ENCODE measurements around the gene PWWP2B. TPM values are rescaled to one million over a fixed set of nuclear protein-coding genes. Genes with fewer than 3 reads are reported as not detected.
A peak's percentile ranks its signal among the peaks of the same experiment; 100 is the strongest.

The PWWP2B gene
- total and polyA plus RNA-seq, 2 experiments from 2014 or later = 11.8 to 35.7 TPM

DNA sequence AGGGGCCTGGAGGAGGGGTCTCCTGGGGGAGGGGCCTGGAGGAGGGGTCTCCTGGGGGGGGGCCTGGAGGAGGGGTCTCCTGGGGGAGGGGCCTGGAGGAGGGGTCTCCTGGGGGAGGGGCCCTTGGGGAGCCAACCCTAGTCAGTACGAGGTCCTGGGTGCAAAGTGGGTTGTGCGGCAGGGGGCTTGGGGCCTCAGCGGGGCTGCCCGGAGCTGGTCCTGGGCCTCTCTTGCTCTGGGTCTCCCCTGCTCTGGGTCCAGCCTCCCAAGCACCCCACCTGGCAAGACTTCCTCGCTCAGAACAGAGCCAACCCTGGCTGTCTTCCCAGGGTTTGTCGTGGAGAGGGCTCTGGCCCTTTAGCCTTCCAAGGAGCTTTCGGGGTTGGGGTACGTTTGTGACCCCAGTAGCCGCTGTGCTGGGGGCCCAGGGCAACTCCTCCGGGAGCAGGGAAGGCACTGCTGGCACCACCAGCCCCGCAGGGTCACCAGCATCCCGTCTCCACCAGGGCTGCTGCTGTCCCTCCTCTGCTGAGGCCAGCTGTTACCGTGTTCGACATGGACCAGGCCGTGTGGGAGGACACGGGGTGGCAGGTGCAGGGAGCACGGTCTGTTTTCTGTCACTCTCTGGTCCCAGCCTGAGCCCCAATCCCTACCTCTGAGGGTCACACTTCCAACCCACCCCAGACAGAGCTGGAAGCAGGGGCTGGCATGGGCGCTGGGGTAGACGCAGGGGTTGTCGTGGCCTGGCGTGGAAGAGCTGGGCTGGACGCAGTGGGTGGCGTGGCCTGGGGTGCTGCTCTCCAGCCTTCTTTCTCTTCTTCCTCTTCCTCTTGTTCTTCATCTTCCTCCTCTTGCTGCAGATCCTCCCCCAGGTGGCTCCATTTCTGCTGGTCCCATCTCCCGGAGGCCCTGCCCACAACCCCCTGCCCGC lies 22.8 kb downstream of the PWWP2B start:
- peaks cover 37% of the 10 kb centered on the region for H3K4me1 ChIP-seq (ENCODE audit: low read depth)
- TF ChIP-seq, protein P1, sequence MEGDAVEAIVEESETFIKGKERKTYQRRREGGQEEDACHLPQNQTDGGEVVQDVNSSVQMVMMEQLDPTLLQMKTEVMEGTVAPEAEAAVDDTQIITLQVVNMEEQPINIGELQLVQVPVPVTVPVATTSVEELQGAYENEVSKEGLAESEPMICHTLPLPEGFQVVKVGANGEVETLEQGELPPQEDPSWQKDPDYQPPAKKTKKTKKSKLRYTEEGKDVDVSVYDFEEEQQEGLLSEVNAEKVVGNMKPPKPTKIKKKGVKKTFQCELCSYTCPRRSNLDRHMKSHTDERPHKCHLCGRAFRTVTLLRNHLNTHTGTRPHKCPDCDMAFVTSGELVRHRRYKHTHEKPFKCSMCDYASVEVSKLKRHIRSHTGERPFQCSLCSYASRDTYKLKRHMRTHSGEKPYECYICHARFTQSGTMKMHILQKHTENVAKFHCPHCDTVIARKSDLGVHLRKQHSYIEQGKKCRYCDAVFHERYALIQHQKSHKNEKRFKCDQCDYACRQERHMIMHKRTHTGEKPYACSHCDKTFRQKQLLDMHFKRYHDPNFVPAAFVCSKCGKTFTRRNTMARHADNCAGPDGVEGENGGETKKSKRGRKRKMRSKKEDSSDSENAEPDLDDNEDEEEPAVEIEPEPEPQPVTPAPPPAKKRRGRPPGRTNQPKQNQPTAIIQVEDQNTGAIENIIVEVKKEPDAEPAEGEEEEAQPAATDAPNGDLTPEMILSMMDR (IDR thresholded peaks at IDR 0.05; ENCODE audit: low read depth, low read length) = no peak

DNA sequence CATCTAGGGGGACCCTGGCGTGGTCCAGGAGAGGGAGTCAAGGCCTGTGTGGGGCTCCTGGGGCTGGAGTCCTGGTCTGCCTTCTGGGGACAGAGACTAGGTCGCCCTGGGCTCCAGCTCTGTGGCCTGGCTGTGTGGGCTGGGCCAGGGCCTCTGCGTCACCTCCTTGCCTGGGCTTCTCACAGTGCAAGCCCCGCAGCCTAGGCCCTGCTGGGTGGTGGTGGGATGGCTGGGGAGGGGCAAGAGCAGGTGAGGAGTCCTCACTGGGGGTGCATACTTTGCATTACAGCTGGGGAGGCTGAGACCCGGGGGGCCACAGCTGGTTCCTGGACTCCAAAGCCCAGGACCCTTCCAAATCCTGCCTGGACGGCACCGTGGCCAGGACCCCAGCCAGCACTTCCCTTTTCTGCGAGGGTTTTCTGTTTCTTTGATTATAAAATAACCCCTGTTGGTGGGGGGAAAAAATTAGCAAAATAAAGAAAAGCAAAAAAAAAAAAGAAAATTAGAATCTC lies 23.5 kb downstream of the PWWP2B start:
- DNase-seq (ENCODE audit: low read depth in 1 of 2, low spot score in 1 of 2) = no peak
- Histone ChIP-seq H3K9me3 (ENCODE audit: low read depth) (no peaks in the 10 kb centered on the region), H3K4me3 (no peak overlapping the region), H3K27me3 (no peaks in the 10 kb centered on the region), H3K27ac (peak overlapping the region; percentile 96), H3K36me3 (no peaks in the 10 kb centered on the region), H3K4me1 (ENCODE audit: low read depth) (peaks cover 37% of the 10 kb centered on the region)
- TF ChIP-seq, protein P1 (IDR thresholded peaks at IDR 0.05; ENCODE audit: low read depth, low read length) = no peak

More for the DNA sequence above, 22.8 kb downstream of the PWWP2B start:
- Histone ChIP-seq H3K4me3 (no peak overlapping the region), H3K9me3 (ENCODE audit: low read depth) (no peaks in the 10 kb centered on the region), H3K36me3 (no peaks in the 10 kb centered on the region), H3K27me3 (no peaks in the 10 kb centered on the region), H3K27ac (peak overlapping the region; percentile 96)
- DNase-seq (ENCODE audit: low read depth in 1 of 2, low spot score in 1 of 2) = peak in 1 of 2 donors; percentile 29

DNA sequence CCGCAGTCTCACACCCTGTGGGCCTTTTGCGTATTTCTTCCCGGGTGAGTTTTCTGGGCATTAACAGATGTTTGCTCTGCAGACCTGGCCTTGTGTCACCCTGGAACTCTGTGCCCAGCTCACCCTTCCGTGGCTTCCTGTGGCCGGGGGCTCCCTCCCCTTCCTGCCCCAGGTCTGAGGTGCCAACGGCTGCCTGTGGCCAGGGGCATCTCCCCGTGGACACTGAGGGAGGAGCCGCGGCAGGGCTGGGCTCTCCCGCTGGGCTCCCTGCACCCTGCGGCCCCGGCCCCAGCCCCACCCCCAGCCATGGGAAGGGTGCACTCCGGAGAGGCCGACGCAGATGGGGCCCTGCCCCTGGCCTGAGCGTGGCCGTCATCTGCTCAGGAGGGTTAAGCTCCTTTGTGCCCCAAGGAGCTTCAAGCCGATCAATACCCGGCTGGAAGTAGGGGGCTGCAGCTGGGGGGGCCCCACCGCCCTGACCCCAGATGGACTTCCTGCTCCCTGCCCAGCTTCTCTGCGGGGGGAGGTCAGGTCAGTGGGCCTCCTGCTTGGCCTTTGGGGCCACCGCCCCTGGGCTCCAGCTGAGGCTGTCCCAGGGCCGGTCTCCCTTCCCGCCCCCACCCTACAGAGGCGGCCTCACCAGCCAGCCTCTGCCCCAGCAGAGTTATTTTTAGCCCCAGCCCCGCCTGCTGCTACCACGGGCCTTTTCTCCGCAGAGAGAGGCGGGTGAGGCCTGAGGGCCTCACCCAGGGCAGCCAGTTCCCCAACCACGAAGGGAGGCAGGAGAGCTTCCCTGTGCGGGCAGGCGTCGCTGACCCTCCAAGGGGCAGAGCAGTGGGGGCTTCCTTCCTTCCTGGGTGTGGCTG lies 24.2 kb downstream of the PWWP2B start:
- Histone ChIP-seq H3K4me3 (no peak overlapping the region), H3K27ac (peak overlapping the region; percentile 96)
- TF ChIP-seq, protein P1 (IDR thresholded peaks at IDR 0.05; ENCODE audit: low read depth, low read length) = no peak

DNA sequence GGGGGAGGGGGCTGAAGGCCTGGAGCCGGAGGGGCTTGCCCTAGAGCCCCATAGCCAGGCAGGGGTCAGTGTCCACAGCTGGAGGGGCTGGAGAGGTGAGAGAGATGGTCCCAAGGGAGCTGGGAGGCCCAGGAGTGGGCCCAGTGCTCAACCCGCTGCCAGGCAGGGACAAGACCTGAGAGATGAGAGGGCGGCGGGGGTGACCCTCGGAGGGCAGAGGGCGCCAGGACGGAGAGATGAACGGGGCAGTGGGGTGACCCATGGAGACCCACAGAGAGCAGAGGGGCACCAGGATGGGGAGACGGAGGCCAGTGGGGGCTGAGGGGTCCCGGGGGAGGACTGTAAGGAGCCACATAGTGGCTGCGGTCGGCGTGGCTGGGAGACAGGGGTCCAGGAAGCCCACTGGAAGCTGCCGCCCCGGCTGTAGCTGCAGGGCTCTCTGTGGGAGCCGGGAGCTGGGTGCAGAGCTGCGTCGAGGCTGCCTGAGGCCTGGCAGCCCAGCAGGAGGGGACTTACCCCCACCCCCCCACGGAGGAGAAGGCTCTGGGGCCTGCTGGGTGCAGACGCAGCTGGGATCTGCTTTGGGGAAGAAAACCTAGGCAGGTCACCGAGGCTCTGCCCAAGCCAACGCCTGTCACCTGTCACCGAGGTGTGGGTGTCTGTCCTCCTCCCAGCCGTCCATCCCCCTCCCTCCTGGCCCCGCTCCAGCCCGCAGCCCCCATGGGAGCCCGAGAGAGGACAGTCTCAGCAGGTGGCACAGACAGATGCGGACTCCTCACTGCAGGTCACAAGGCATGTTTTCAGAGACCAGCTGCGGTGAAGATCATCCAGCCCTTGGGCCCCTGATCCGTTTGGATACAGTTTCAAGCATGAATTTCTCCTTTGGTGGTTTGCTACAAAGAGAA lies 25.1 kb downstream of the PWWP2B start:
- no peak for DNase-seq (ENCODE audit: low read depth in 1 of 2, low spot score in 1 of 2)
- Histone ChIP-seq H3K4me1 (ENCODE audit: low read depth) (peaks cover 37% of the 10 kb centered on the region), H3K27me3 (no peaks in the 10 kb centered on the region)

More for the DNA sequence above, 24.2 kb downstream of the PWWP2B start:
- peaks cover 37% of the 10 kb centered on the region for H3K4me1 ChIP-seq (ENCODE audit: low read depth)
- DNase-seq (ENCODE audit: low read depth in 1 of 2, low spot score in 1 of 2) = peak; percentile 42 to 84
- H3K27me3 ChIP-seq = no peaks in the 10 kb centered on the region
- no peaks in the 10 kb centered on the region for H3K9me3 ChIP-seq (ENCODE audit: low read depth)
- H3K36me3 ChIP-seq = no peaks in the 10 kb centered on the region

More for the DNA sequence above, 25.1 kb downstream of the PWWP2B start:
- TF ChIP-seq, protein P1 (IDR thresholded peaks at IDR 0.05; ENCODE audit: low read depth, low read length) = no peak
- Histone ChIP-seq H3K4me3 (no peak overlapping the region), H3K36me3 (no peaks in the 10 kb centered on the region), H3K9me3 (ENCODE audit: low read depth) (no peaks in the 10 kb centered on the region), H3K27ac (peak overlapping the region; percentile 96)
